Endothelial cell of umbilical vein (primary cell): ENCODE results near the gene SH2D6.

ENCODE experiments used
- CTCF ChIP-seq, 2 donors: IDR thresholded peaks; 1 replicate in 1 of 2; 2 replicates in 1 of 2; pipeline ENCODE4 v1.5.1; 2011; ENCODE audit warnings: low read length in 2 of 2, mild to moderate bottlenecking in 2 of 2, moderate library complexity in 2 of 2, control low read depth in 1 of 2, inconsistent platforms in 1 of 2, low read depth in 1 of 2; ENCODE audit not compliant: insufficient read depth in 1 of 2; ENCODE audit errors: extremely low read depth in 1 of 2
- EZH2 ChIP-seq: IDR thresholded peaks from 2 replicates; pipeline ENCODE4 v1.6.1; 2012; ENCODE audit warnings: borderline replicate concordance, low read depth, mild to moderate bottlenecking, moderate library complexity, low read length, inconsistent platforms; ENCODE audit not compliant: severe bottlenecking
- FOS ChIP-seq: IDR thresholded peaks from 2 replicates; pipeline ENCODE4 v1.6.1; 2011; ENCODE audit warnings: mild to moderate bottlenecking, low read length, moderate library complexity, borderline replicate concordance; ENCODE audit not compliant: insufficient read depth
- POLR2A ChIP-seq: IDR thresholded peaks from 2 replicates; pipeline ENCODE4 v1.6.1; 2012; ENCODE audit warnings: low read depth, mild to moderate bottlenecking, control low read depth, low read length
- POLR2AphosphoS5 ChIP-seq: IDR thresholded peaks from 2 replicates; pipeline ENCODE4 v1.6.1; 2012; ENCODE audit warnings: low read depth, mild to moderate bottlenecking, control low read depth, low read length, moderate library complexity; ENCODE audit not compliant: insufficient read depth
- TF ChIP-seq, protein P1 (sequence below): IDR thresholded peaks from 2 replicates; pipeline ENCODE4 v1.6.1; 2011; ENCODE audit not compliant: insufficient read depth, insufficient read length

- TF ChIP-seq FOS, result no peak
- TF ChIP-seq POLR2A, result no peak
- no peak for TF ChIP-seq CTCF (IDR thresholded peaks at IDR 0.05; ENCODE audit: extremely low read depth in 1 of 2, insufficient read depth in 1 of 2, low read depth in 1 of 2, low read length in 2 of 2)
- no peak for TF ChIP-seq POLR2AphosphoS5
- TF ChIP-seq, protein P1, sequence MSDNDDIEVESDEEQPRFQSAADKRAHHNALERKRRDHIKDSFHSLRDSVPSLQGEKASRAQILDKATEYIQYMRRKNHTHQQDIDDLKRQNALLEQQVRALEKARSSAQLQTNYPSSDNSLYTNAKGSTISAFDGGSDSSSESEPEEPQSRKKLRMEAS, result no peak
- TF ChIP-seq EZH2, result no peak
These were observed 39.4 kb downstream of the SH2D6 start for GRCh38 chr2:85457877-85458316.
